Activated naive CD8-positive, alpha-beta T cell treated with anti-CD3 and anti-CD28 coated beads, Interleukin-2, amount 10 ng/mL, durations not matched to agents 7 days and 5 days (primary cell): ENCODE measurements around the gene COLEC12. TPM values are rescaled to one million over a fixed set of nuclear protein-coding genes. Genes with fewer than 3 reads are reported as not detected.

Experiments used
- ATAC-seq: fragments of 150-1000 bp; cut with Tn5 transposase; one replicate; pipeline ENCODE4 v1.10.0; 2021; ENCODE audit warnings: low read depth, moderate library complexity
- POLR2A ChIA-PET: fragments of 350-600 bp; sonication (Branson Sonifier 250); formaldehyde crosslinking; loops from one replicate; lab custom pipeline; 2021; ENCODE audit warnings: antibody characterized with exemption; lab: Charles Lee
- DNase-seq: peaks from one replicate; pipeline ENCODE4 v3.0.0; 2021
- H3K27ac Mint-ChIP-seq: one replicate; pipeline ENCODE4 v1.8.0; 2022; ENCODE audit warnings: mild to moderate bottlenecking, mixed read lengths
- H3K27me3 Mint-ChIP-seq: one replicate; pipeline ENCODE4 v1.8.0; 2022; ENCODE audit warnings: mild to moderate bottlenecking, moderate library complexity, mixed read lengths
- H3K36me3 Mint-ChIP-seq: one replicate; pipeline ENCODE4 v1.8.0; 2021; ENCODE audit warnings: mild to moderate bottlenecking, mixed read lengths
- H3K4me1 Mint-ChIP-seq: one replicate; pipeline ENCODE4 v1.8.0; 2021; ENCODE audit warnings: mixed read lengths
- H3K4me3 Mint-ChIP-seq: one replicate; pipeline ENCODE4 v1.8.0; 2022; ENCODE audit warnings: mild to moderate bottlenecking, moderate library complexity, mixed read lengths
- H3K9me3 Mint-ChIP-seq: one replicate; pipeline ENCODE4 v1.8.0; 2021; ENCODE audit warnings: mixed read lengths
- total RNA-seq, 2 experiments: library from RNA; stranded (reverse); gene quantifications; one replicate each; pipeline ENCODE4 v1.2.3, GENCODE V29; 2021

COLEC12 gene
- total RNA-seq, 2 experiments from 2014 or later = 0.06 to 0.11 TPM

DNA sequence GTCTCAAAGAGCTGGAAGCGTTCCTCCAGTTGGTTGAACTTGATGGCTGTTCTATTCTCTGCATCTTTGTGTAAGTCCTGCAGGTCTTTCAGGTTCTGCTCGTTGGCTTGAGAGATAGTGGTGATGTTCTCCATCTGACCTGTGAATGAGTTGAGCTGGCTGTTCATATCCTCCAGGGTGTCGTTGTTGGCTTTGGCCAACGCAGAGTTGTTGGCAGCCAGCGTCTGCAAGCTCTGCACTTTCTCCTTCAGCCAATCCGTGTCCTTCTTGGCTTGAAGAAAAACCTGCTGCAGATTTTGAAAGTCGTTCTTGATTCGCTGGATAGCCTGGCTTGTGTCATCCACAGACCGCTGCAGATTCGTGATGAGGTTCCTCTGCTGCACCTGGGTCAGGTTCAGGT, 153.9 kb downstream of the COLEC12 start:
- Mint-ChIP-seq H3K27ac (no peak overlapping the region), H3K36me3 (no peaks in the 10 kb centered on the region), H3K4me1 (no peaks in the 10 kb centered on the region), H3K27me3 (peaks cover 11% of the 10 kb centered on the region), H3K4me3 (no peak overlapping the region), H3K9me3 (no peaks in the 10 kb centered on the region)
- no peak for ATAC-seq
- DNase-seq = no peak
- POLR2A ChIA-PET = no interaction called here

DNA sequence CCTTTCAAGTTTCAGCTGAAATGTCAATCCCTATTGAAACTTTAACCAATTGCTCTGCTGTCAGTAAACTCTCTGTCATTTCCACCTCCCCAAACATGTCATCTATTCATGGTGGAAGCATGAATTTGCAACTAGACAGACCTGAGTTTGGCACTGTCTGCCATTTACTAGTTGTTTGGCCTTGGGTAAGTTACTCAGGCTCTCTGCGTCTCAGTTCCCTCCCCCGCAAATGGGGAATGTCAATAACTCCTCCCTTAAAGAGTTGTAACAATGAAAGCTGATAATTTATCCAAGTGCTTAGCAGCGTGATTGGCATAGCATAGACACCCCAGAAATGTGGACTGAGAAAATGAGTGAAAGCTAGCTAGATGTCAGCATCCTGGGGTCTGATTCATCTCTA, 159.4 kb downstream of the COLEC12 start:
- H3K27me3 Mint-ChIP-seq = peaks cover 18% of the 10 kb centered on the region

DNA sequence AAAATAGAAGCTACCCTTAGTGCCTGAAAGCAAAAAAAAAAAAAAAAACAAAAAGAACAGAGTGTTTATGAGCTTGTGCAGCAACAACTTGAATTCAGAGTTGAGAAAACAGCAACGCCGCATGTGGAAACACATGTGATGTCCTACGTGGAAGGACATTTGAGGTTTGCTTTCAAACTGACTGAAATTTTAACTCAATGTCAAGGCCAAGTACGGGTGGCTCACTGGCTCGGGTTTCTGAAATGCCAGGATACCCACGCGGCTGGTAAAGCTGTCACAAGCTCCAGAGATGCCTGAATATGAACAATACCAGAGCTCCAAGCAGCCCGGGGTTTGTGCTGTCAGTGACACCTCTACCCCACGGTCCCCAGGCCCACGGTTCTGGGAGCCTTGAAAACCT, 160.5 kb downstream of the COLEC12 start:
- Mint-ChIP-seq H3K27me3 (peaks cover 18% of the 10 kb centered on the region), H3K4me1 (no peaks in the 10 kb centered on the region), H3K27ac (no peak overlapping the region), H3K9me3 (no peaks in the 10 kb centered on the region), H3K4me3 (no peak overlapping the region), H3K36me3 (no peaks in the 10 kb centered on the region)
- POLR2A ChIA-PET = no interaction called here
- ATAC-seq = no peak
- no peak for DNase-seq

More for the DNA sequence above, 159.4 kb downstream of the COLEC12 start:
- no peak overlapping the region for H3K4me3 Mint-ChIP-seq
- H3K4me1 Mint-ChIP-seq = no peaks in the 10 kb centered on the region
- no peaks in the 10 kb centered on the region for H3K9me3 Mint-ChIP-seq
- ATAC-seq (no peak), DNase-seq (no peak)
- H3K27ac Mint-ChIP-seq = no peak overlapping the region
- POLR2A ChIA-PET = no interaction called here
- H3K36me3 Mint-ChIP-seq = no peaks in the 10 kb centered on the region

DNA sequence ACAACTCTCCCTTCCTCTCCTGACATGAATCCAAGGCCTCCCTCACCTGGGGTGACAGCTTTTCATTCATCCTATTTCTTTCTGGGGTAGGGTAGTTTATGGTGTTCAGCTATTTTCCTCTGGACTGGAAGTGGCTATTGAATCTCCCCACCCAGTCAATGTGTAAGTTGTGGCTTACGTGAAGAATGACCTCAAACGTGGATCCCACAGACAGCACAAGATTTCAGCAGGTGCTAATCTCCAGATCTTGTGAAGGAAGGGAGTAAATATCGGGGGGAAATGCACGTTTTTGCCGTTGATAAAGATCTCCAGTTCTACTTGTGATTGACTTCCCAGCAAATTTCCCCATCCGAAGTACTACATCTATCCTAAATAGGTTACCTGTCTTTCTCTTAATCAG, 161.3 kb downstream of the COLEC12 start:
- Mint-ChIP-seq H3K4me3 (no peak overlapping the region), H3K27ac (no peak overlapping the region), H3K4me1 (no peaks in the 10 kb centered on the region), H3K36me3 (no peaks in the 10 kb centered on the region), H3K27me3 (peaks cover 18% of the 10 kb centered on the region), H3K9me3 (no peaks in the 10 kb centered on the region)
- DNase-seq = no peak
- POLR2A ChIA-PET = no interaction called here
- no peak for ATAC-seq

DNA sequence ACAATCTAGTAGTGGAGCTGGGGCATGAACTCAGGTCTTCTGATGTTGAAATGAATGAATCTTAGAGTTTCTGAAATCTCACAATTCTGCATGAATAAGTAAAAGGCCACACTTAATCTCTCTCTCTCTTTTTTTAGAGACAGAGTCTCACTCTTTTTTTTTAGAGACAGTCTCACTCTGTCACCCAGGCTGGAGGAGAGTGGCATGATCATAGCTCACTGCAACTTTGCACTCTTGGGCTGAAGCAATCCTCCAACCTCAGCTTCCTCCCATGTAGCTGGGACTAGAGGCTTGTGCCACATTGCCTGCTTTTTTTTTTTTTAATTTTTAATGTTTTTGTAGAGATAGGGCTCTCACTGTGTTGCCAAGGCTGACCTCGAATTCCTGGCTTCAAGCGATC, 163.8 kb downstream of the COLEC12 start:
- no peak overlapping the region for H3K4me3 Mint-ChIP-seq
- POLR2A ChIA-PET = no interaction called here
- no peaks in the 10 kb centered on the region for H3K4me1 Mint-ChIP-seq
- ATAC-seq = no peak
- H3K36me3 Mint-ChIP-seq = no peaks in the 10 kb centered on the region
- H3K9me3 Mint-ChIP-seq = no peaks in the 10 kb centered on the region
- H3K27ac Mint-ChIP-seq = no peak overlapping the region
- H3K27me3 Mint-ChIP-seq = peaks cover 18% of the 10 kb centered on the region
- DNase-seq = no peak

DNA sequence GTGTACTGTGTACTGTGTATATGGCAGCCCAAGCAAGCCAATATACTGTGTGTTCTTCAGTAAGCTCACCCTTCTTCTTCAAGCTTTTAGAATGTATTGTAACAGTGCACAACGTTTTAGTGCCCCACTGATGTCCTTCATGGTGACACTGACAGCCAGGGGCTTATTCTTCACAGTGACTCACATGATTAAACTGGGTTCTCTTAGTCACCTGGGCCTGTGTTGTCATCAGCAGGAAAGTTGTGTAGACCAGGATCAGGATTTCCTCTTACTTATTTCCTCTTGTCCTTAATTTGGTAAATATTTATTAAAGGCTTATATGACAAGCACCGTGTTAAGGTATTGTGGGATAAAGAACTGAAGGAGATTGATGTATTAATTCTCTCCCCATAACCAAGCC, 164.8 kb downstream of the COLEC12 start:
- H3K27me3 Mint-ChIP-seq = peaks cover 18% of the 10 kb centered on the region
- no peak overlapping the region for H3K4me3 Mint-ChIP-seq
- H3K36me3 Mint-ChIP-seq = no peaks in the 10 kb centered on the region
- POLR2A ChIA-PET = no interaction called here
- H3K4me1 Mint-ChIP-seq = no peaks in the 10 kb centered on the region
- no peaks in the 10 kb centered on the region for H3K9me3 Mint-ChIP-seq
- H3K27ac Mint-ChIP-seq = no peak overlapping the region
- ATAC-seq = no peak
- no peak for DNase-seq

DNA sequence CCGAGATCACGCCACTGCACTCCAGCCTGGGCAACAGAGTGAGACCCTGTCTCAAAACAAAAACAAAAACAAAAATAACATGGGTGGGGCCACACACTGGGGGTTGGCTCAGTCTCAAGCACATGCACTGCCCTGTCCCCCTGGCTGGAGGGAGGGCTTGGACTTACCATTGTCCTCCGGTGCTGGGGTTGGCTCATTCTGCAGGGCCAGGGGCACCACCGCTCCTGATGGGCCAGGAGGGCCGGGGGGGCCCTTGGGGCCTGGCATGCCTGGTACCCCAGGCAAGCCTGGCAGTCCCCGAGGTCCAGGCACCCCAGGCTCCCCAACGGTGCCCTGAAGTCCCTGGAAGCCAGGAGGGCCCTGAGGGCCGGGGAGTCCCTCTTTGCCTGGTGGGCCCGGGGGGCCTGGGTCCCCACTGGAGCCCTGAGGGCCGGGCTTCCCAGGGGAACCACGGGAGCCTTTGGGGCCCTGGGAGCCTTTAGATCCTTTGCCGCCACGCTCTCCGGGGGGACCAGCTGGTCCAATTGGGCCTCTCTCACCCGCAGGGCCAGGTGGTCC, 165.8 kb downstream of the COLEC12 start:
- no peak for ATAC-seq
- H3K4me1 Mint-ChIP-seq = no peaks in the 10 kb centered on the region
- H3K4me3 Mint-ChIP-seq = no peak overlapping the region
- POLR2A ChIA-PET = no interaction called here
- no peak for DNase-seq
- no peaks in the 10 kb centered on the region for H3K9me3 Mint-ChIP-seq
- peaks cover 20% of the 10 kb centered on the region for H3K27me3 Mint-ChIP-seq
- H3K36me3 Mint-ChIP-seq = no peaks in the 10 kb centered on the region
- H3K27ac Mint-ChIP-seq = no peak overlapping the region

DNA sequence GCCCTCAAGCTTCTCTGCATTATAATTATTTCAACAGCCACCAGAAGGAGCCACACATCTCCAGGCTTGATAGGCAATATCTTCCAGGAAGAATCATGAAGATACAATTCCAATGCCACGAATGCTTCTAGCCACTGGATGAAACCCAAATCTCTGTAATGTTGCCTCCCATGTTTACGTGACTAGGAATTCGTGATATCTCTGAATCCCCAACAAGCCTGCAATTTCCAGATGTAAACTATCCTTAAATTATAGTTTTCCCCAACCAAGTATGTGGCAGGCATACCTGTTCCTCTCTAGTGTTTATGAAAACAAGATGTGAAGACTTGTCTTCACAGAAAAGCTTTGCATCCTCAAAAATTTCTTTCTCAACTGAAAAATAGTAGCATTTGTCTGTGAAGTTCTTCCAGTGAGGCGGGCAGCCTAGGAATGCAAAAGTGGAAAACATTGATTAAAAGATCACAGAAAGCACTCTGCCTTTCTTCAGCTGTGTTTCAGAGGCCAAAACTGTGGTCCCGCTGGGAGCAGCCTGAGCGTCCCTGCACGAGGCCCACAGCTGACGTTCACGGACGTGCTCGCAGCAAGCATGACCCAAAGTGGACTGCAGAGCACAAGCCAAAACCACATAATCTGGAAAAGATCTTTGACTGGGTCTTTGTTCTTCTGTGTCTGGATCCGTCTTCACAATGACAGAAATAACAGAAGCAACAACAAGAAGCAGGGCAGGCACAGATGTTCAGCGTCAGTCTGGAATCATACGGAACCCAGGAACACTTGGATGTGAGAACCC, 167.6 kb downstream of the COLEC12 start:
- Mint-ChIP-seq H3K4me3 (no peak overlapping the region), H3K36me3 (no peaks in the 10 kb centered on the region), H3K27me3 (peaks cover 5% of the 10 kb centered on the region), H3K27ac (no peak overlapping the region), H3K9me3 (no peaks in the 10 kb centered on the region), H3K4me1 (no peaks in the 10 kb centered on the region)
- POLR2A ChIA-PET = no interaction called here
- DNase-seq (no peak), ATAC-seq (no peak)

DNA sequence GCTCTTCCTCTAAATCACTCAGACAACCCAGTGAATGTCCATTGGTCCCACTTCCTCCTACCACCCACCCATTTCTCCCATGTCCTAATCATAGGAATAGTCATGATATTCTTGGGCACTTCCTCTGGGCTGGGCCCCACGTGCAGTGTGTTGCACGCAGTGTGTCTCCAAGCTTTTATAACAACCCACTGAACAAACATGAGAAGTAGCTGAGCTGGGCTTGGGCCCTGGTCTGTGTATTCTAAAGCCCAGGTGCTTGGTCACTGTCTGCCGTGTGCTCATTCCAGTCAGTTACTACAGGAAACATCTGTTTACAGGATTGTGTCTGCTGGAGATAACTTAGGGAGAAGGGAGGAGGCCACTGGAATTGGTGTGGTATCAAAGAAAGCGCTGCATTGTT, 168.5 kb downstream of the COLEC12 start:
- H3K27me3 Mint-ChIP-seq = peaks cover 2% of the 10 kb centered on the region
- H3K4me1 Mint-ChIP-seq = no peaks in the 10 kb centered on the region
- H3K36me3 Mint-ChIP-seq = no peaks in the 10 kb centered on the region
- ATAC-seq = no peak
- H3K4me3 Mint-ChIP-seq = no peak overlapping the region
- POLR2A ChIA-PET = no interaction called here
- no peaks in the 10 kb centered on the region for H3K9me3 Mint-ChIP-seq
- H3K27ac Mint-ChIP-seq = no peak overlapping the region
- DNase-seq = no peak

DNA sequence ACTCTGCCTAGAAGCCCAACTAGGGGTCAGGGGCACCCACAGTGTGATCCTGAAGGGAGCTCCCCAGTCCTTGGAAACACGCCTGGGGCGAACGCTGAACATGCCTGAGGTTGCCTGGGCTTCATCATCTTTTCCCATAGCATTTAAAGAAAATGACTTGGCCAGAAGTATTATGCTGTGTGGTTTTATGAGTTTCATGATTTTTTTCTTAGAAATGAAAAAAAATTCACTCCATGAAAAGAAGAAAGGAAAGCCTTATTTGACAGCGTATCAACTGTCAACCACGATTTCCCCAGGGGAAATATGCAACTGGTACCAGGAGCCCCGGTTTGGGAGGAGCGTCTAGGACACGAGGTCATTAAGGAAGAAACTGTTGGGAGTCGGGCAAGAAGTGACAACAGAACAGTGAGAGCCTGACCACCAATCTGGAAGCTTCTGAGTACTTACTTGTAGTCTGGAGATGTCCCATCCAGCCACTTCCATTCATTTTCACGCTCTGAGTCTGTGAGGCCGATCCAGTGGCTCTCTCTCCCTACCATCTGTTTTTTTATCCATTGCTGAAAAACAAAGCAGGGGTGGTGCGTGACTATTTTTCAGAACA, 169.2 kb downstream of the COLEC12 start:
- Mint-ChIP-seq H3K36me3 (no peaks in the 10 kb centered on the region), H3K4me3 (no peak overlapping the region), H3K4me1 (no peaks in the 10 kb centered on the region), H3K27ac (no peak overlapping the region), H3K9me3 (no peaks in the 10 kb centered on the region), H3K27me3 (peaks cover 2% of the 10 kb centered on the region)
- POLR2A ChIA-PET = no interaction called here
- no peak for DNase-seq
- ATAC-seq = no peak

DNA sequence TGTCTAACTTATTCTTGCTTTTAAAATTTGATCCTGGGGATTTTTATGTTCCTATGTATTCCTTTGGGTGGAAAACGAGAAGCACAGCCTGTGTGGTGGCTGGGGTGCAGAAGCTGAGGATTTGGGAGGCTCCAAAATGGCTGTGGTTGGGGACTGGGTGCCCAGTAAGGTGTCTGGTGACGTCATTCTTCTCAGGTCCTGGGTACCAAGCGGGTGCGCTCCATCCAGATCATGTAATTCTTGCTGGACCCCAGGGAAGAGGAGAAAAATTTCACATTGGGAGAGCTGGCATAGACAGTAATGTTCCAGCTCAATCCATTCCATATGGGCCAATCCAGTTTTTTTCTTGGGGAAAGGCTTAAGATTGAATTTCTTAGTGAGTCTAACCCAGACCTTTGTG, 171.6 kb downstream of the COLEC12 start:
- Mint-ChIP-seq H3K4me3 (no peak overlapping the region), H3K4me1 (no peaks in the 10 kb centered on the region), H3K9me3 (no peaks in the 10 kb centered on the region), H3K27me3 (peaks cover 2% of the 10 kb centered on the region), H3K36me3 (no peaks in the 10 kb centered on the region), H3K27ac (no peak overlapping the region)
- DNase-seq (no peak), ATAC-seq (no peak)
- POLR2A ChIA-PET = no interaction called here

DNA sequence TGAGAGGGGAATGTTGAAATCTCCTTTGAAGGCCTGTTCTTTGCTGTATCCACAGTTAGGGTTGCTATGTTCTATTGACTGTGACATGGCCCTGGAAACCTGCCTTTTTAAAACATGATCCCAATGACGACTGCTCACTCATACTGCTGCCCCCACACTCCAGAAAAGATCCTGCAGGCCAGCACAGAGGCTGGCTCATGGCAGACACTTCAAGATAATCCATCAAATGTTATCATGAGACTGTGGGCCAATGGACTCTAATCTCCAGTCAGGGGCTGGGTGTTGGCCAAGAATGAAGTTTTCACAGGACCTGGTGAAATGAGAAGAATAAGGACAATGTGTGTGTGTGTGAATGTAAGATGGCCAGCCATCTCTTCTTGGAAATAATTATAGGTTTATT, 173.7 kb downstream of the COLEC12 start:
- H3K27ac Mint-ChIP-seq = no peak overlapping the region
- POLR2A ChIA-PET = no interaction called here
- DNase-seq (no peak), ATAC-seq (no peak)
- no peaks in the 10 kb centered on the region for H3K36me3 Mint-ChIP-seq
- no peak overlapping the region for H3K4me3 Mint-ChIP-seq
- no peaks in the 10 kb centered on the region for H3K9me3 Mint-ChIP-seq
- H3K27me3 Mint-ChIP-seq = peaks cover 7% of the 10 kb centered on the region
- peaks cover 9% of the 10 kb centered on the region for H3K4me1 Mint-ChIP-seq

DNA sequence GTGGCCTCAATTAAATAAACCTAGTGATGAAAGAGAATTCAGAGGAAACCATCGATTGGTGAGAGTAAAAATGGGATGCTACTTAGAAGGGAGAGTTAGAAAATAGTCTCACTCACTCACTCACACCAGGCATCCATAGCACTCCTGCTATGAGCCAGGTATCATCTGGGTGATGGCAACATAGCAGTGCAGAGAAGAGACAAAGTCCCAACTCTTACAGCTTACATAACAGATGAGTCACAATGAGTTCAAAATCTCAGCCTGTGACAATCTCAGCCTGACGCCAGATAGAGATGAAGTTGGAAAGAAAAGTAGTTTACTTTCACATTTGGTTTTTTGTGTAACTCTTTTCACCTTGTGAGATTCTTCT, 177.3 kb downstream of the COLEC12 start:
- DNase-seq (no peak), ATAC-seq (no peak)
- peaks cover 9% of the 10 kb centered on the region for H3K4me1 Mint-ChIP-seq
- H3K9me3 Mint-ChIP-seq = no peaks in the 10 kb centered on the region
- H3K27me3 Mint-ChIP-seq = peaks cover 5% of the 10 kb centered on the region
- H3K27ac Mint-ChIP-seq = no peak overlapping the region
- POLR2A ChIA-PET = no interaction called here
- H3K4me3 Mint-ChIP-seq = no peak overlapping the region
- no peaks in the 10 kb centered on the region for H3K36me3 Mint-ChIP-seq

DNA sequence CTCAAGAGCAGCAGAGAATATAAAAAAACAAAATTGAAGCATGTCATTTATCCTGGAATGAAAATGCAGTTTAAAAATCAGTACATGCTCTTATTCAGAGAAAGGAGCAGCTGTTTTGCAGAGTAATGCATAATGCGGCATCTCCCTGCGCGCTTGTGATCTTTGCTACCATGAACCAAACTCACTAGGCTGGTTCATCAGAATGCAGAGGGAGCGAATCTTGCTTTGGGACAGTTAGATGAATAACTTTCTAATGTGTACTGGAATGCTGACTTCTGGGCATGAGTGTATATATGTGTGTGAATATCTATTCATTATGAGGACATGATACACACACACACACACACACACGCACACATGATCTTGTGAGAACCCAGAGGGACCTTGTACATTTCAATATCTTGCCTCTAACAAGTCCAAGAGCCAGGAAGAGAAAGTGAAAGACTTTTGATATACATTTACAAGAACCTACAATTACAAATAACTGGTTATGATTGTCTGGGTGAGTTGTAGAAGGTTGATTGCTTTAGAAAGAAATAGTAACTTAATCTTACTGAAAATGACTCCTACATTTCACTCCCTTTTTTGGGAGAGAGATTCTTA, 178.5 kb downstream of the COLEC12 start:
- H3K27me3 Mint-ChIP-seq = peaks cover 5% of the 10 kb centered on the region
- H3K27ac Mint-ChIP-seq = no peak overlapping the region
- POLR2A ChIA-PET = no interaction called here
- ATAC-seq (no peak), DNase-seq (no peak)
- H3K4me3 Mint-ChIP-seq = peak overlapping the region; percentile 51
- peaks cover 9% of the 10 kb centered on the region for H3K4me1 Mint-ChIP-seq
- H3K9me3 Mint-ChIP-seq = no peaks in the 10 kb centered on the region
- H3K36me3 Mint-ChIP-seq = no peaks in the 10 kb centered on the region
